HG02763 (cell line): ENCODE measurements around the gene LEMD3.
A peak's percentile ranks its signal among the peaks of the same experiment; 100 is the strongest.
"Not testable (repeated sequence)": the region's sequence is repeated elsewhere in the genome, so short reads cannot be mapped to it uniquely, and the experiment has no call there.

Experiments used
- ATAC-seq: cut with Tn5 transposase; IDR thresholded peaks from one replicate; pipeline ENCODE4 v1.9.1; 2021; ENCODE audit warnings: mild to moderate bottlenecking, moderate library complexity; ENCODE audit not compliant: unreplicated experiment

Gene LEMD3

DNA sequence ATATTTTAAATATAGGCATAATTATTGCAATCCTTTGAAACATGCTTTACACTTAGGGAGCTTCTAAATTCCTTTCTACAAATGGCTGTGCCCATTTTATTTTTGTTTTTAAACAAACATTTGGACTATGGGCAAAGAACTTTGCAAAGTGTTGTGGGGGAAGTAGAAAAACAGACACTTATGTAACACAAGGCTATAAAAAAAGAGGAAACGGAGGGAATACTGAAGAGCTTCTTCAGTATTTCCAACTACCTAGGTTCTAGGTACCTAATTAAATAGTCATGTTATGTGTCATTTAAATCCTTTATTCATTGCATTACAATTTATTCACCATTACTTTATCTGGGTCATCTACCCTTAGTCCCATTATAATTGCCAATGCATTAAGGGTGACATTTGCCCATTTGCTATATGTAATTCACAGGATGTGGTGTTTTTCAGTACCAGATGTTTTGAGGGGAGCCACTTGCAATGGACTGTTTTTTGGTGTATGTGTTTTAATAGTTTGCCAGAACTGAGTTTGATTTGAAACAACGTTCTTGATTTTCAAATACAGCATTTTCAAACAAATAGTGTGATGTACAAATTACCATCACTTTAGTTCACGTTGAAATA lies 107.6 kb downstream of the LEMD3 start:
- no peak for ATAC-seq

DNA sequence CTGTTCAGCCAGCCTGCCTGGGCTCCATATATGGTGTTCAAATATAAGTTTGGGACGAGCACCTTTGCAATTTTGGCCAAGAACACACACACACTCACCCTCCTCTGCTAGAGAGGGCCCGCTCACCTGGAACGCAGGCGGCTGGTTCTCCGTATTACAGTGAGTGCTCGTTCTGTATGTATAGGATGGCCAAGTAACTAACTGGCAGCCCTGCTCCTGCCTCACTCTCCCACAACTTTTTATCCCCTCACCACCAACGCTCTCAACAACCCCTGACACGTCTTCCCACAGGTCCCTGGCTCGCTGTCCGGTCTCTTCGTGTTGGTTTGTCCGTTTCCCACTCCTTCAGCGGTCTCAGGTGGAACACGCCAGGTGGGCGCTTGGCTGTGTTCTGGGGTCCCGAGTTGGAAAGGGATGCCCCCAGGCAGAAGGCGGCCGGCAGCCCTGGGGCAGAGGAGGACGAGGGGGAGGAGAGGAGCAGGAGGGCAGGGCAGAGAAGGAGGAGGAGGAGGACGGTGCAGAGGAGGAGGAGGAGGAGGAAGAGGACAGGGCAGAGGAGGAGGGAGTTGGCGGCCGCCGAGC lies 108.7 kb downstream of the LEMD3 start:
- no peak for ATAC-seq

- peak; percentile 54 for ATAC-seq
These were observed 109.4 kb downstream of the LEMD3 start, which contains the start of gene MSRB3 for GRCh38 chr12:65278576-65279368. Gene MSRB3, plus strand, starts transcription at chr12:65278683. Its CDS starts 29,897 bp downstream, at chr12:65308580.

DNA sequence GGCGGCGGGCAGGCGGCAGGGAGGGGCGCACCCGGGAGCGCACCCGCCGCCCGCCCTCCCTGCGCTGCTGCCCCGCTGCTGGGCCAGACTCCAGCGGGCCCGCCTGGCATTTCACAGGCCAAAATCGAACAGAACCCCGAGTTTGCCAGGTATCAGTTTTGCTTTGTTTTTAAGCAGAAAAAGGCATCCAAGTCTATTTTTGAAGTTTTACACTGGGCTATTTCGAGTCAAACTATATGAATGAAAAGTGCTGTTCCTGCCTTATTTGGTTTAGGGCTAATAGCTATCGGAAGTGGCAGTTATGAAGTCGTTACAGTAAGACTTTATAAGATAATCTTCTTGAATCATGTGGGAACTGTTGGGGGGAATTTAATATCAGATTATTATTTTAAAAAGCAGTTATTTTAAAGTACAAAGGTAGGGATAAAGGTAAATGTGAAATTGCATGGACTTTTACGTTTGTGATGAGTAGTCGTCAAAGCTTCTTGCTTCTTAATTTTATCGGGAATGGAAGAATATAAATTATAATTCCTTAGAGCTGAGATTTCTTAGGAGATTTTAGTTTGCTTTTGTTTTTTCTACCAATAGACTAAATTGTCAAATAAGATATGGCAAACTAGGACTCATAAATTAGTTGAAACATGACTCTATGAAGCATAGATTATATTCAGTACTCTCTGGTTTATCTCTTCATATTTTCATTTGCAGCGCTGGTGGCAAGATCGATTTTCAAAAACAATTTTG lies 110.2 kb downstream of the LEMD3 start:
- no peak for ATAC-seq

GRCh38 chr12:65280306-65280705 lies 110.9 kb downstream of the LEMD3 start:
- ATAC-seq: no peak

- no peak for ATAC-seq
These were observed 113.5 kb downstream of the LEMD3 start for GRCh38 chr12:65282840-65283239.

DNA sequence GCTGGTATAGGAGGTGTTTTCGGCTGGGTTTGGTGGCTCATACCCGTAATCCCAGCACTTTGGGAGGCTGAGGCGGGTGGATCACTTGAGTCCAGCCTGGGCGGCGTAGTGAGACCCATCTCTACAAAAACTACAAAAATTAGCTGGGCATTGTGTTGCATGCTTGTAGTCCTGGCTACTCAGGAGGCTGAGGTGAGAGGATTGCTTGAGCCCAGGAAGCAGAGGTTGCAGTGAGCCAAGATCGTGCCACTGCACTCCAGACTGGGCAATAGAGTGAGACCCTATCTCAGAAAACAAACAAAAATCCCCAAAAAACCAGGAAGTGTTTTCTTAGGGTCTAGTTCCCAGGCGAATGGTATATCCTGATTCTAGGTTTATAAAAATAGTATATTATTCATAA lies 116.1 kb downstream of the LEMD3 start:
- not testable (repeated sequence) for ATAC-seq

DNA sequence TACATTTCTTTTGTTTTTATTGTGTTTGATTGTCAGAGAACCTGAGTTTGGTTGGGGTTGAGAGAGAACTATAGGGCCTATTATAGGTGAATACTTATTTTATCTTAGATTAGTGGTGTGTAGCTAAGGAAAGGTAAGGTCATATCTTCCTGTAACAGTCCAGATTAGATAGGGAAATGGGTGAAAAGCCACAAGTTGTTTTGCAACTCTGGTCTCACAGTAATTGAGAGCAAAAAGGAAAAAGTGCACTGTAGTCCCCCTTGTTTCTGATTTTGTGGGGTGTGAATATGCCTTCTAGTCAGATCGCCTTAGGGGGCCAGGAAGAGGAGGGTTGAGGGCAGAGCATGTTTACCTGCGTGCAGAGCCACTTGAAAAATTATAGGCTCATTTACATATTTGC lies 118.0 kb downstream of the LEMD3 start:
- no peak for ATAC-seq

DNA sequence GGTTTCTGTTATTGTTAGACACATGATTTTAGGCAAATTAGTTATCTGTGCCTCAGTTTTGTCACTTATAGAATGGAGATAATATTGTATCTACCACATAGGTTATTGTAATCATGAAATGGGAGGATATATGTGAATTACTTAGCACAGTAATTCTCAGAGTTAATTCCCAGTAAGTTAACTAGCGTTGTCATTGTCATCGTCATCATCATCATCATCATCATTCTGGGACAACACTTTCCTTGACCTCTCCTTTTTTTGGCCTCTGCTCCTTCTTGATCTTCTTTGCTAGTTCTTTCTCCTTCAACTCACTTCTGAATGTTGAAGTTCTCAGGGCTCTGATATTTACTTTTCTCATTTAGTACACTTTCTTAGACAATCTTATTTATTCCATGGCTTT lies 122.9 kb downstream of the LEMD3 start:
- no peak for ATAC-seq

DNA sequence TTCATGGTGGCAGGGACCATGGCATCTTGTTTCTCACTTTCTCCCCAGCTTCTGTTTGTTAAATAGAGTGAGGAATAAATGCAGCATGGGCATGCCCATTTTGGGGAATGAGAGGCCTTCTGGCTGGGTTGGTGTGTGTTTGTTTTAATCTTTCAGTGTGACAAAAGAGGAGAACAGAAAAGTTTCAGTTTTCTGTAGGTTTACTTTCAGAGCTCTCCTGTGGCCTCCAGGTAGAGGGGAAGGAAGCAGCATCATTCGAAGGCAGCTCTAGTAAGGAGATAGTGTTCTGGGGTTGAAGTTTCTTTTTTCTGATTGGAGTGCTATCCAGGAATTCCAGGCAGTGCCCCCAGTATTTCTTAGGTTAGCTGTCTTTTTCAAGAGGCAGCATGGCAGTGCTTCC lies 124.4 kb downstream of the LEMD3 start:
- ATAC-seq: no peak

DNA sequence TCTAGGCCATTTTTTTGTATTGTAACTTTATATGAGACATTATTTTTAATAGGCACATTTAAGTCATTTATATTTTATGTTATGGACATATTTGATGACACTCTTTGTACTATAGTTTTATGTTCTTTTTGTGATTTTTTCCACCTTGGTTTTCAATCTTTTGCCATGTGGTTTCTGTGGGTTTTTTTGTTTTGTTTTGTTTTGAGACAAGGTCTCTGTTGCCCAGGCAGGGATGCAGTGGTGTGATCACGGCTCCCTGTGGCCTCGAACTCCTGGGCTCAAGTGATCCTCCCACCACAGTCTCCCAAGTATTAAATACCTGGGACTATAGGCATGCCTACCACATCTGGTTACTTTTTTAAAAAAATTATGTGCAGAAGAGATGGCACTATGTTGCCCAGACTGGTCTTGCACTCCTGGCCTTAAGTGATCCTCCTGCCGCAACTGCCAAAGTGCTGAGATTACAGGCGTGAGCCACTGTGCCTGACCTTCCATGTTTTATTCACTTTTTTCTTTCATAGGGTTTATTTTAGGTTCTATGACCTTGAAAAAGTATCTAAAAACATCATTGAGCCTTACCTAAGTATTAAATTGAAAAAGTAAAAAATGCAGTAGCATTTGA lies 125.4 kb downstream of the LEMD3 start:
- no peak for ATAC-seq

DNA sequence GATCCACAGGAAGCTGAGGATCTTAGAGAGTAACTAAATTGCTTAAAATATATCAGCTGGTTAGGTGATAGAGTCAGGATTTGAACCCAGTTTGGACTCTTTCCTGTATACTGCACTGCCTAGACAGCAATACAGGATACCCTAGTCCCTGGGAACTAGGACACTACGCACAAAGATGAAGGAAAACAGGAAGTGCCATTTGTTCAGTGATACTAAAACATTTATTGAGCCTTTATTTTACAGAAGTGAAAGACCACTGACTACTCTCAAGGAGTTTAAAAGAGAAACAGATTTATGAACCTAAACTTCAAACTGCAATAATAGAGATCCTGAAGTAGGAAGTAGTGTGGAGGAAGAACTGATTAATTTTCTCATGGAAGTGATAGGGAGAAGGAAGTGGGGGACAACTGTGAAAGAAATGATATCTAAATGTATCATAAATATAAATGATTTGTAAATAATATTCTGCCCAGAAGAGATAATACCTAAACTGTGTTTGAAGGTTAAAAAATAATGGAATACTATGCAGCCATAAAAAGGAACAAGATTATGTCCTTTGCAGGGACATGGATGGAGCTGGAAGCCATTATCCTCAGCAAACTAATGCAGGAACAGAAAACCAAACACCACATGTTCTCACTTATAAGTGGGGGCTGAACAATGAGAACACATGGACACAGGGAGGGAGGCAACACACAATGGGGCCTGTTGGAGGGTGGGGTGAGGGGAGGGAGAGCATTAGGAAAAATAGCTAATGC lies 127.3 kb downstream of the LEMD3 start:
- no peak for ATAC-seq
